ENCODE data around the gene SERTM2. TPM values are rescaled to one million over a fixed set of nuclear protein-coding genes. Genes with fewer than 3 reads are reported as not detected.

The SERTM2 gene
- total and polyA plus RNA-seq, 2 of the 4 experiments (the other 2 are of a cell fraction): under 0.01 to 0.03 TPM

- no peak overlapping the region for H4K5ac ChIP-seq (ENCODE audit: low read depth, low read length)
- no peaks in the 10 kb centered on the region for H3K4me1 ChIP-seq (ENCODE audit: control insufficient read depth, insufficient read depth, low read length)
- BruUV-seq (replicated peaks): no TSS peak
- TF ChIP-seq MAZ (IDR thresholded peaks at IDR 0.05; ENCODE audit: borderline replicate concordance, low read depth, low read length) (no peak), MAFK (IDR thresholded peaks at IDR 0.05; ENCODE audit: low read depth, low read length) (no peak), RCOR1 (IDR thresholded peaks at IDR 0.05; ENCODE audit: insufficient replicate concordance, low read length) (no peak), MXI1 (IDR thresholded peaks at IDR 0.05; ENCODE audit: borderline replicate concordance, low read depth, low read length) (no peak), ELK1 (IDR thresholded peaks at IDR 0.05; ENCODE audit: borderline replicate concordance, low read depth, low read length) (no peak), SMC3 (IDR thresholded peaks at IDR 0.05; ENCODE audit: low read depth, low read length) (no peak), POLR2A (IDR thresholded peaks at IDR 0.05; ENCODE audit: low read depth, low read length) (no peak)
- TF ChIP-seq, protein P1, sequence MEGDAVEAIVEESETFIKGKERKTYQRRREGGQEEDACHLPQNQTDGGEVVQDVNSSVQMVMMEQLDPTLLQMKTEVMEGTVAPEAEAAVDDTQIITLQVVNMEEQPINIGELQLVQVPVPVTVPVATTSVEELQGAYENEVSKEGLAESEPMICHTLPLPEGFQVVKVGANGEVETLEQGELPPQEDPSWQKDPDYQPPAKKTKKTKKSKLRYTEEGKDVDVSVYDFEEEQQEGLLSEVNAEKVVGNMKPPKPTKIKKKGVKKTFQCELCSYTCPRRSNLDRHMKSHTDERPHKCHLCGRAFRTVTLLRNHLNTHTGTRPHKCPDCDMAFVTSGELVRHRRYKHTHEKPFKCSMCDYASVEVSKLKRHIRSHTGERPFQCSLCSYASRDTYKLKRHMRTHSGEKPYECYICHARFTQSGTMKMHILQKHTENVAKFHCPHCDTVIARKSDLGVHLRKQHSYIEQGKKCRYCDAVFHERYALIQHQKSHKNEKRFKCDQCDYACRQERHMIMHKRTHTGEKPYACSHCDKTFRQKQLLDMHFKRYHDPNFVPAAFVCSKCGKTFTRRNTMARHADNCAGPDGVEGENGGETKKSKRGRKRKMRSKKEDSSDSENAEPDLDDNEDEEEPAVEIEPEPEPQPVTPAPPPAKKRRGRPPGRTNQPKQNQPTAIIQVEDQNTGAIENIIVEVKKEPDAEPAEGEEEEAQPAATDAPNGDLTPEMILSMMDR (conservative IDR thresholded peaks at IDR 0.05; ENCODE audit: low read depth, low read length): no peak
- ChIA-PET POLR2A (ENCODE audit: unreplicated experiment) (no interaction called here), CTCF (no interaction called here)
- no peak overlapping the region for H4K91ac ChIP-seq (ENCODE audit: insufficient read depth, low read depth, low read length)
- dilution Hi-C loops (cut with HindIII; ENCODE audit: low sequenced_read_pairs, unreplicated experiment) (no loop called here), intact Hi-C loops (cut with micrococcal nuclease) (no loop called here), in situ Hi-C loops (cut with MboI; ENCODE audit: low sequenced_read_pairs) (no loop called here)
- no peak overlapping the region for H2BK5ac ChIP-seq (ENCODE audit: low read depth, low read length, poor library complexity, severe bottlenecking)
- H3K4me2 ChIP-seq (ENCODE audit: low read depth, low read length): no peak overlapping the region
- H2BK20ac ChIP-seq (ENCODE audit: low read depth, low read length): no peak overlapping the region
- no peak overlapping the region for H3K4me3 ChIP-seq (ENCODE audit: insufficient read depth, low read depth, low read length)
- no peak overlapping the region for H3K56ac ChIP-seq (ENCODE audit: extremely low read depth, insufficient read depth, low read length)
- no peaks in the 10 kb centered on the region for H3K9me3 ChIP-seq (ENCODE audit: control insufficient read depth, insufficient read depth, low read length)
- no peak overlapping the region for H3K9ac ChIP-seq (ENCODE audit: low read depth, low read length)
- H3K23ac ChIP-seq (ENCODE audit: low read depth, low read length): no peak overlapping the region
- no peak overlapping the region for H2AK5ac ChIP-seq (ENCODE audit: low read depth, low read length)
- no peaks in the 10 kb centered on the region for H3K27me3 ChIP-seq (ENCODE audit: control insufficient read depth, insufficient read depth, low read length)
- no CpG with 5 or more reads among the region's 2 CpGs for WGBS, 2 experiments (ENCODE audit: extremely low coverage in 2 of 2, insufficient read length in 1 of 2)
- H2BK15ac ChIP-seq (ENCODE audit: low read depth, low read length): no peak overlapping the region
- no peak for ATAC-seq (ENCODE audit: low read depth)
- H2BK120ac ChIP-seq (ENCODE audit: low read depth, low read length): no peak overlapping the region
- H3K27ac ChIP-seq (ENCODE audit: insufficient read depth, low read length): no peak overlapping the region
- no peak overlapping the region for H3K4ac ChIP-seq (ENCODE audit: low read depth, low read length)
- H4K20me1 ChIP-seq (ENCODE audit: insufficient read depth, low read length): no peaks in the 10 kb centered on the region
- no peaks in the 10 kb centered on the region for H3K36me3 ChIP-seq (ENCODE audit: control insufficient read depth, insufficient read depth, low read length)
- no peak overlapping the region for H3K14ac ChIP-seq (replicated peaks; ENCODE audit: low read depth, low read length)
- DNase-seq: no peak
- no peaks in the 10 kb centered on the region for H3K79me1 ChIP-seq (ENCODE audit: low read depth in 1 of 2, low read length in 2 of 2)
- no peak overlapping the region for H2AFZ ChIP-seq (replicated peaks; ENCODE audit: low read length, poor library complexity)
- H3K18ac ChIP-seq (ENCODE audit: low read depth, low read length): no peak overlapping the region
- no peak overlapping the region for H2AK9ac ChIP-seq (replicated peaks; ENCODE audit: low read depth, low read length, poor library complexity)
- H3K9me1 ChIP-seq (ENCODE audit: insufficient read depth, low read length): no peaks in the 10 kb centered on the region
- no peak overlapping the region for H4K8ac ChIP-seq (ENCODE audit: low read depth in 2 of 2, low read length in 2 of 2)
Observed at GRCh38 chrX:111505783-111506182, 5.7 kb upstream of the SERTM2 start.

All from IMR-90 (cell line).